ENCODE data around the gene GCHFR.

Gene GCHFR

DNA sequence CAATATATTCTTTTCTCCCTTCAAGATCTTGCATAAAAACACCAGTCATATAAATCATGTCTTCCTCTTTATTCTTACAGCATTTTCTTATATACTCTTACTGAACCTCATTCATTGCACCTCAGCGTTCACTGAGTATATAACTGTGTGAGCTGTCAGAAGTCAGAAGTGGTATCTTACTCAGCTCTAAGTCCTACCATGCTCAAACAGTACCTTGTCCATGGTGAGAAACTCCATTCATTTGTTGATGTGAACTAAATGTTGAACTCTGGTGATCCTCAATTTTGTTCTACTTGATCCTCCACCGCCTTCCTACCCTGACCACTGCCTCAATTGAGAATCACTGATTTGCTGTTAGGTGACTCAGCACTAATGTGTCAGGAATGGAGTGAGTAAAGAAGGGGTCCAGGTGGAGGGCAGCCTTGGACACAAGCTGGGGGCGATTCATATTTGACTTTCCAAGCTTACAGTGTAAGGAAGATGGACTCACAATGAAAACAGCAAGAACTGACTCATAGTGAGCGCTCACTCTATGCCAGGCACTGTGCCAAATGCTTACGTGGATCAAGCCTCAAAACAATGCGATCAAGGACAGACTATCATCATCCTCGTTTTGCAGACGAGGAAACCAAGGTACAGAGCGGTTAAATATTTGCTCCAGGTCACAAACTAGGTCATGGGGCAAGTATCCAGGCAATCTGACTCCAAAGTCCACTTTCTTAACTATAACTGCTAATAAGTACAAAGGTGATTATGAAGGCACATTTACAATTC lies 29.5 kb downstream of the GCHFR start:
- H3K4me3 ChIP-seq (replicated peaks; ENCODE audit: low read depth, low read length), result no peak overlapping the region
- TF ChIP-seq, protein P1, sequence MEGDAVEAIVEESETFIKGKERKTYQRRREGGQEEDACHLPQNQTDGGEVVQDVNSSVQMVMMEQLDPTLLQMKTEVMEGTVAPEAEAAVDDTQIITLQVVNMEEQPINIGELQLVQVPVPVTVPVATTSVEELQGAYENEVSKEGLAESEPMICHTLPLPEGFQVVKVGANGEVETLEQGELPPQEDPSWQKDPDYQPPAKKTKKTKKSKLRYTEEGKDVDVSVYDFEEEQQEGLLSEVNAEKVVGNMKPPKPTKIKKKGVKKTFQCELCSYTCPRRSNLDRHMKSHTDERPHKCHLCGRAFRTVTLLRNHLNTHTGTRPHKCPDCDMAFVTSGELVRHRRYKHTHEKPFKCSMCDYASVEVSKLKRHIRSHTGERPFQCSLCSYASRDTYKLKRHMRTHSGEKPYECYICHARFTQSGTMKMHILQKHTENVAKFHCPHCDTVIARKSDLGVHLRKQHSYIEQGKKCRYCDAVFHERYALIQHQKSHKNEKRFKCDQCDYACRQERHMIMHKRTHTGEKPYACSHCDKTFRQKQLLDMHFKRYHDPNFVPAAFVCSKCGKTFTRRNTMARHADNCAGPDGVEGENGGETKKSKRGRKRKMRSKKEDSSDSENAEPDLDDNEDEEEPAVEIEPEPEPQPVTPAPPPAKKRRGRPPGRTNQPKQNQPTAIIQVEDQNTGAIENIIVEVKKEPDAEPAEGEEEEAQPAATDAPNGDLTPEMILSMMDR (IDR thresholded peaks at IDR 0.05; ENCODE audit: low read depth, low read length, missing control alignments), result no peak
- DNase-seq (ENCODE audit: extremely low read depth, low read depth), result peak; percentile 81

DNA sequence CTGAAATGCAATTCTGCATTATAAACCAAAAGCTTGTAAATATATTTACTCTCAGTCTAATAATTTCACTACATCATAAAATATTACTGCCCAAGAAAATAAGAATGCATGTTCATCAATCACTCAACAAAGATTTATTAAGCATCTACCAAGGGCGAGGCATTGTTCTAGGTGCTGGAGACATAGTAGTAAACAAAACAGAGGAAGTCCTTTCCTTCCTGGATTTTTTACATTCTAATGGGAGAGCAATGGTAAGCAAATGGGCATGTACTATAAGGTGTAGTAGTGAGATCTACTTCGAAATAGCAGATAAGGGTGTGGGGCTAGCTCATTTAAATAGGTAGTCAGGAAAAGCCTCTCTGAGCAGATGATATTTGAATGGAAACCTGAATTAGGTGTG lies 32.2 kb downstream of the GCHFR start:
- no peak for DNase-seq (ENCODE audit: extremely low read depth, low read depth)
- H3K4me3 ChIP-seq (replicated peaks; ENCODE audit: low read depth, low read length), result no peak overlapping the region
- TF ChIP-seq, protein P1 (IDR thresholded peaks at IDR 0.05; ENCODE audit: low read depth, low read length, missing control alignments), result no peak

DNA sequence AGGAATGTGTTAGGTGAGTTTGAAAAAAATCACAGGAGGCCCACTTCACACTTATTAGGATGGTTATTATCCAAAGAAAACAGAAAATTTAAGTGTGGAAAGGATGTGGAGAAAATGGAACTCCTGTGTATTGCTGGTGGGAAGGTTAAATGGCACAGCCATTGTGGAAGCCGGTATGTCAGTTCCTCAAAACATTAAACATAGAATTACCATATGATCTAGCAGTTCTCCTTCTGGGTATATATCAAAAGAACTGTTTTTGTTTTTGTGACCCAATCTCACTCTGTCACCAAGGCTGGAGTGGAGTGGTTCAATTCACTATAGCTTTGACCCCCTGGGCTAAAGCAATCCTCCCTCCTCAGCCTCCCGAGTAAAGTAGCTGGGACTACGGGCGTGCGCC lies 32.6 kb downstream of the GCHFR start:
- H3K4me3 ChIP-seq (replicated peaks; ENCODE audit: low read depth, low read length), result no peak overlapping the region
- TF ChIP-seq, protein P1 (IDR thresholded peaks at IDR 0.05; ENCODE audit: low read depth, low read length, missing control alignments), result no peak
- no peak for DNase-seq (ENCODE audit: extremely low read depth, low read depth)

DNA sequence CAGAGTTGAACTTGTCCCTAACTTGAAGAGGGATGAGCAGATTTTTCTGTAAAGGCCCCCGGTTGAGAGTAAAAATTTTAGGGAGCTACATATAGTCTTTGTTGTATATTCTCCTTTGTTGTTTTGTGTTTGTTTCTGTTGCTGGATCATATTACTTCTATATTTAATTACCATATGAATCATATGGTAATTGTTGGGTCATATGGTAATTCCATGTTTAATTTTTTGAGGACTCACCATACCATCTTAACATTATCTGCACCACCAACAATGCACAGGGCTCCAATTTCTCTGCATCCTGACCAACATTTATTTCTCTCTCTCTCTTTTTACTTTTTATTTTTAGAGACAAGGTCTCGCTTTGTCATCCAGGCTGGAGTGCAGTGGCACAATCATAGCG lies 35.7 kb downstream of the GCHFR start:
- TF ChIP-seq, protein P1 (IDR thresholded peaks at IDR 0.05; ENCODE audit: low read depth, low read length, missing control alignments), result no peak
- H3K4me3 ChIP-seq (replicated peaks; ENCODE audit: low read depth, low read length), result no peak overlapping the region
- DNase-seq (ENCODE audit: extremely low read depth, low read depth), result no peak

DNA sequence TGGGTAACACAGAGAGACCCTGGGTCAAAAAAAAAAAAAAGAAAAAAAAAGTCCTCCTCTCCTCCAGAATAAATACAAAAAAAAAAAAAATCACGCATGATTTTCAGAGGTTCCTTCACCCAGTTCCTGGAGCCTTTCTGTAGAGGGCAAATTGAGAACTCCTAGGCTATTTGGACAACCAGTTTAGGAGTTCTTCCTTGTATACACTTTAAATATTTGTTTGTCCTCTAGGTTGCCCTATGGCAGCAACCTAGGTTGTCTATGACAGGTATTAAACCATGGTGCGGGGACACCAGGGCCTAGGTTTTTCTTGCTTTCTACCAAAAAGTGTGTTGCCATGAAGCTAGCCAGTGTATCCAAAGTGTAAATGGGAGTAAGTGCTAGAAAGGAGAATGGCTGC lies 39.2 kb downstream of the GCHFR start:
- DNase-seq (ENCODE audit: extremely low read depth, low read depth), result no peak
- TF ChIP-seq, protein P1 (IDR thresholded peaks at IDR 0.05; ENCODE audit: low read depth, low read length, missing control alignments), result no peak
- no peak overlapping the region for H3K4me3 ChIP-seq (replicated peaks; ENCODE audit: low read depth, low read length)

DNA sequence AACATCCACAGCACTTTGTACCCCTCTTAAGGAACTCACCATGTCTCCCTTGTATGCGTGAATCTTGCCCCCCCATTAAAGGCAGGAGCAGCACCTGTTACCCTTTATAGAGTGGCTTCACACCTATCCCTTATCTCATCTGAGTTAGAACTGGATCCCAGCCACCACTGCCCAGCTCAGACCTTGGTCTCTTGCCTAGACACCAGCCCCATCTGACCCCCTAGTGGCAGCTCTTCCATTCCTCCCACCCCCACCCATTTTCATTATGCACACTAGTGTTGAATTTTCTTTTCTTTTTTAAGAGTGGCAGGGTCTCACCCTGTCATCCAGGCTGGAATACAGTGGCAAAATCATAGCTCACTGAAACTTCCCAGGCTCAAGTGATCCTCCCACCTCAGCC lies 39.8 kb downstream of the GCHFR start:
- no peak overlapping the region for H3K4me3 ChIP-seq (replicated peaks; ENCODE audit: low read depth, low read length)
- TF ChIP-seq, protein P1 (IDR thresholded peaks at IDR 0.05; ENCODE audit: low read depth, low read length, missing control alignments), result no peak
- no peak for DNase-seq (ENCODE audit: extremely low read depth, low read depth)

DNA sequence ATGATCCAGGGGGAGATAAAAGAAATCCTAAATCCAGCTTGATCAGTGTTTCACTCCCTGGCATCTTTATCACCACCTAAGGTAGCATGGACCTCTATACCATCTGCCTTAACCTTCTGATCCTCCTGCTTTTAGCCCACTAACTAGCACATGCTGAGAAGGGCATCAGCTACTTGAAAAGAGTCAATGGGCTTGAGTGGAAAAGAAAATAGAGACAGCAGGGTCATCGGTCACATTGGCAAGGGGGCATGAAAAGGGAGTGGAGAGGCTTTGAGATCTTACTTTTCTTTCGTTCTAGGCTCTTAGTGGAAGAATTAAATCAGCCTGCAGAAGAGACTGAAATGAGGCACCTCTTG lies 42.8 kb downstream of the GCHFR start:
- H3K4me3 ChIP-seq (replicated peaks; ENCODE audit: low read depth, low read length), result peak overlapping the region; percentile 78
- TF ChIP-seq, protein P1 (IDR thresholded peaks at IDR 0.05; ENCODE audit: low read depth, low read length, missing control alignments), result no peak
- no peak for DNase-seq (ENCODE audit: extremely low read depth, low read depth)

Measured in HFF-Myc (cell line).